AG10803 (cell line): ENCODE results near the gene C11orf71.

Experiments
- DNase-seq: peaks from one replicate; pipeline ENCODE4 v3.0.0; 2010; ENCODE audit warnings: low read depth
- H3K4me3 ChIP-seq: 2 replicates; pipeline ENCODE4 v1.5.1; 2011; ENCODE audit warnings: mild to moderate bottlenecking, low read length, control low read depth
- CTCF ChIP-seq: conservative IDR thresholded peaks from 2 replicates; pipeline ENCODE4 v1.5.1; 2011; ENCODE audit warnings: mild to moderate bottlenecking, low read length, control low read depth, inconsistent platforms

Gene C11orf71

GRCh38 chr11:114400915-114401223, 558 bp upstream of the C11orf71 start:
- peak overlapping the region; percentile 78 for H3K4me3 ChIP-seq
- no peak for DNase-seq
- TF ChIP-seq CTCF: 0 out of 2 replicates have a peak, but pooled peaks have one; percentile 3

GRCh38 chr11:114399490-114400215, 658 bp downstream of the C11orf71 start:
- TF ChIP-seq CTCF: no peak
- H3K4me3 ChIP-seq: peak overlapping the region; percentile 78
- DNase-seq: no peak

- no peak for DNase-seq
- H3K4me3 ChIP-seq: no peak overlapping the region
- TF ChIP-seq CTCF: no peak
Observed at GRCh38 chr11:114398303-114398920, 1.9 kb downstream of the C11orf71 start.

GRCh38 chr11:114397349-114397982, 2.8 kb downstream of the C11orf71 start:
- no peak for TF ChIP-seq CTCF
- no peak overlapping the region for H3K4me3 ChIP-seq
- DNase-seq: no peak

- H3K4me3 ChIP-seq: no peak overlapping the region
- DNase-seq: no peak
- no peak for TF ChIP-seq CTCF
Observed at GRCh38 chr11:114396916-114397315, 3.4 kb downstream of the C11orf71 start.

- no peak overlapping the region for H3K4me3 ChIP-seq
- TF ChIP-seq CTCF: peak; percentile 42
- DNase-seq: no peak
Observed at GRCh38 chr11:114395736-114396135, 4.6 kb downstream of the C11orf71 start.
